ENCODE data around the gene DZIP1. TPM values are rescaled to one million over a fixed set of nuclear protein-coding genes. Genes with fewer than 3 reads are reported as not detected.
A peak's percentile ranks its signal among the peaks of the same experiment; 100 is the strongest.

The DZIP1 gene
- total and polyA plus RNA-seq, 2 of the 13 experiments (the other 11 are each of a cell fraction or from before 2014, with no cell fraction given), result 11.0 to 36.7 TPM

DNA sequence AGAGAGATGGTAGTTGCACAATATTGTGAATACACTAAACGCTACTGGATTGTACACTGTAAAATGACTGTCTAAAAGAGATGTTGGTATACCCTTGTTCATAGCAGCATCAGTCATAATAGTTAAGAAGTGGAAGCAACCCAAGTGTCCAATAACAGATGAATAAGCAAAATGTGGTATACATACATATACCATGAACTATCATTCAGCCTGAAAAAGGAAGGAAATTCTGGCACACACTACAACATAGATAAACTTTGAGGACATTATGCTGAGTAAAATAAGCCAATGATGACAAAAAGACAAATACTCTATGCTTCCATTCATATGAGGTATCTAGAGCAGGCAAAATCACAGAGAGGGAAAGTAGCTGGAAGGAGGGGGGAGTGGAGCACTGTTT is 16.0 kb downstream of the DZIP1 start:
- ATAC-seq (no peak), DNase-seq (ENCODE audit: low spot score) (no peak), FAIRE-seq (no peak)
- H4K20me1 ChIP-seq (ENCODE audit: insufficient read depth, low read length), result no peaks in the 10 kb centered on the region
- intact Hi-C loops (cut with micrococcal nuclease; ENCODE audit: unreplicated experiment) (no loop called here), in situ Hi-C loops (cut with HindIII; ENCODE audit: extremely low pct_ligation_motif_present, low pct_unique_long_range_greater_than_20kb) (no loop called here)
- H2AFZ ChIP-seq (ENCODE audit: low read length), result no peak overlapping the region
- no peaks in the 10 kb centered on the region for H3K27me3 ChIP-seq (ENCODE audit: control insufficient read depth in 1 of 2, insufficient read depth in 2 of 2, low read length in 2 of 2)
- peaks cover 4% of the 10 kb centered on the region; the same call in 1 of the 2 replicates for H3K9me3 ChIP-seq (ENCODE audit: low read length)
- CTCF ChIA-PET (ENCODE audit: low intra/inter-chr PET ratio, low total read pairs), result no interaction called here
- no peak for TF ChIP-seq AGO1 (IDR thresholded peaks at IDR 0.05; ENCODE audit: low read depth, low read length, poor library complexity, severe bottlenecking)
- TF ChIP-seq, protein P1, sequence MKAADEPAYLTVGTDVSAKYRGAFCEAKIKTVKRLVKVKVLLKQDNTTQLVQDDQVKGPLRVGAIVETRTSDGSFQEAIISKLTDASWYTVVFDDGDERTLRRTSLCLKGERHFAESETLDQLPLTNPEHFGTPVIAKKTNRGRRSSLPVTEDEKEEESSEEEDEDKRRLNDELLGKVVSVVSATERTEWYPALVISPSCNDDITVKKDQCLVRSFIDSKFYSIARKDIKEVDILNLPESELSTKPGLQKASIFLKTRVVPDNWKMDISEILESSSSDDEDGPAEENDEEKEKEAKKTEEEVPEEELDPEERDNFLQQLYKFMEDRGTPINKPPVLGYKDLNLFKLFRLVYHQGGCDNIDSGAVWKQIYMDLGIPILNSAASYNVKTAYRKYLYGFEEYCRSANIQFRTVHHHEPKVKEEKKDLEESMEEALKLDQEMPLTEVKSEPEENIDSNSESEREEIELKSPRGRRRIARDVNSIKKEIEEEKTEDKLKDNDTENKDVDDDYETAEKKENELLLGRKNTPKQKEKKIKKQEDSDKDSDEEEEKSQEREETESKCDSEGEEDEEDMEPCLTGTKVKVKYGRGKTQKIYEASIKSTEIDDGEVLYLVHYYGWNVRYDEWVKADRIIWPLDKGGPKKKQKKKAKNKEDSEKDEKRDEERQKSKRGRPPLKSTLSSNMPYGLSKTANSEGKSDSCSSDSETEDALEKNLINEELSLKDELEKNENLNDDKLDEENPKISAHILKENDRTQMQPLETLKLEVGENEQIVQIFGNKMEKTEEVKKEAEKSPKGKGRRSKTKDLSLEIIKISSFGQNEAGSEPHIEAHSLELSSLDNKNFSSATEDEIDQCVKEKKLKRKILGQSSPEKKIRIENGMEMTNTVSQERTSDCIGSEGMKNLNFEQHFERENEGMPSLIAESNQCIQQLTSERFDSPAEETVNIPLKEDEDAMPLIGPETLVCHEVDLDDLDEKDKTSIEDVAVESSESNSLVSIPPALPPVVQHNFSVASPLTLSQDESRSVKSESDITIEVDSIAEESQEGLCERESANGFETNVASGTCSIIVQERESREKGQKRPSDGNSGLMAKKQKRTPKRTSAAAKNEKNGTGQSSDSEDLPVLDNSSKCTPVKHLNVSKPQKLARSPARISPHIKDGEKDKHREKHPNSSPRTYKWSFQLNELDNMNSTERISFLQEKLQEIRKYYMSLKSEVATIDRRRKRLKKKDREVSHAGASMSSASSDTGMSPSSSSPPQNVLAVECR (CRISPR knock-in tag; IDR thresholded peaks at IDR 0.05; ENCODE audit: borderline replicate concordance), result no peak
- H3K4me2 ChIP-seq (ENCODE audit: low read depth, low read length), result no peak overlapping the region
- H3K36me3 ChIP-seq (replicated peaks in 1 of 2; ENCODE audit: control insufficient read depth in 1 of 2, insufficient read depth in 2 of 2, low read length in 2 of 2), result peaks cover 2 to 62% of the 10 kb centered on the region in 2 experiments; a peak in 4 of 5 replicates
- no TSS peak for BruUV-seq (replicated peaks)
- H3K79me2 ChIP-seq (ENCODE audit: insufficient read depth, low read length), result no peaks in the 10 kb centered on the region
- no peak overlapping the region for H3K9ac ChIP-seq (ENCODE audit: insufficient read depth, low read depth, low read length)
- no peak overlapping the region for H3K27ac ChIP-seq (ENCODE audit: extremely low read length, insufficient read depth, low read length)
- H3K4me3 ChIP-seq (replicated peaks in 1 of 3; ENCODE audit: insufficient read depth in 1 of 3, low read depth in 2 of 3, low read length in 3 of 3), result no peak overlapping the region
- POLR2A ChIA-PET, result no interaction called here
- 97% methylated on average over 1 of the region's 1 CpG for WGBS (ENCODE audit: low lambda C conversion rate)
- no peaks in the 10 kb centered on the region for H3K4me1 ChIP-seq (ENCODE audit: insufficient read depth, low read length)

DNA sequence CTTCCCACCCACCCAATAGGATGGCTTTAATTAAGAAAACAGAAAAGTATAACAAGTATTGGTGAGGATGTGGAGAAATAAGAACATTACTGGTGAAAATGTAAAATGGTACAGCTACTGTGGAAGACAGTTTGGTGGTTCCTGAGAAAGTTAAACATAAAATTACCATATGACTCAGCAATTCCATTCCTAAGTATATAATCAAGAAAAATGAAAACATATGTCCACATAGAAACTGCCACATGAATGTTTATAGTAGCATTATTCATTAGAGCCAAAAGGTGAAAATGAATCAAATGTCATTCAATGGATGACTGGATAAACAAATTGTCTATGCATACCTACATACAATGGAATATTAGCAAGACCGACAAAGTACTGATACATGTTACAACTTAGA is 16.9 kb downstream of the DZIP1 start:
- no peak overlapping the region for H2AFZ ChIP-seq (ENCODE audit: low read length)
- H3K36me3 ChIP-seq (replicated peaks in 1 of 2; ENCODE audit: control insufficient read depth in 1 of 2, insufficient read depth in 2 of 2, low read length in 2 of 2), result peaks cover 2 to 62% of the 10 kb centered on the region in 2 experiments; a peak in 4 of 5 replicates
- no peaks in the 10 kb centered on the region for H3K27me3 ChIP-seq (ENCODE audit: control insufficient read depth in 1 of 2, insufficient read depth in 2 of 2, low read length in 2 of 2)
- BruUV-seq (replicated peaks), result no TSS peak
- TF ChIP-seq NFE2L2 (IDR thresholded peaks at IDR 0.05; ENCODE audit: low read length) (peak; percentile 56; the same call in 1 of the 2 replicates), MAFK (conservative IDR thresholded peaks at IDR 0.05 in 1 of 2, IDR thresholded peaks at IDR 0.05 in 1 of 2; ENCODE audit: low read length in 2 of 2) (peak in 1 of 2 experiments; percentile 22; a peak in 2 of 4 replicates), MATR3 (CRISPR knock-in tag; IDR thresholded peaks at IDR 0.05) (no peak)
- in situ Hi-C loops (cut with HindIII; ENCODE audit: extremely low pct_ligation_motif_present, low pct_unique_long_range_greater_than_20kb) (no loop called here), intact Hi-C loops (cut with micrococcal nuclease; ENCODE audit: unreplicated experiment) (no loop called here)
- H3K27ac ChIP-seq (ENCODE audit: extremely low read length, insufficient read depth, low read length), result no peak overlapping the region
- ATAC-seq (no peak), FAIRE-seq (no peak), DNase-seq (ENCODE audit: low spot score) (no peak)
- ChIA-PET POLR2A (no interaction called here), CTCF (ENCODE audit: low intra/inter-chr PET ratio, low total read pairs) (no interaction called here)
- no peak overlapping the region for H3K4me3 ChIP-seq (replicated peaks in 1 of 3; ENCODE audit: insufficient read depth in 1 of 3, low read depth in 2 of 3, low read length in 3 of 3)
- H3K4me1 ChIP-seq (ENCODE audit: insufficient read depth, low read length), result no peaks in the 10 kb centered on the region
- no peak overlapping the region for H3K9ac ChIP-seq (ENCODE audit: insufficient read depth, low read depth, low read length)
- peaks cover 4% of the 10 kb centered on the region; the same call in 1 of the 2 replicates for H3K9me3 ChIP-seq (ENCODE audit: low read length)
- H3K4me2 ChIP-seq (ENCODE audit: low read depth, low read length), result no peak overlapping the region
- no peaks in the 10 kb centered on the region for H4K20me1 ChIP-seq (ENCODE audit: insufficient read depth, low read length)
- no peaks in the 10 kb centered on the region for H3K79me2 ChIP-seq (ENCODE audit: insufficient read depth, low read length)
- WGBS (ENCODE audit: low lambda C conversion rate), result 100% methylated on average over 1 of the region's 1 CpG

All from HepG2 (cell line).